Measurements from ENCODE around the gene HES6.
A peak's percentile ranks its signal among the peaks of the same experiment; 100 is the strongest.
"Not testable (repeated sequence)": the region's sequence is repeated elsewhere in the genome, so short reads cannot be mapped to it uniquely, and the experiment has no call there.

HES6 gene

GRCh38 chr2:238272156-238272555 lies 32.3 kb upstream of the HES6 start:
- DNase-seq (ENCODE audit: low read depth): no peak

GRCh38 chr2:238271686-238272085 lies 31.8 kb upstream of the HES6 start:
- not testable (repeated sequence) for DNase-seq (ENCODE audit: low read depth)

GRCh38 chr2:238271061-238271554 lies 31.3 kb upstream of the HES6 start:
- DNase-seq (ENCODE audit: low read depth): no peak

- DNase-seq (ENCODE audit: low read depth): no peak
These were observed 30.8 kb upstream of the HES6 start for GRCh38 chr2:238270606-238271005.

- no peak for DNase-seq (ENCODE audit: low read depth)
These were observed 29.9 kb upstream of the HES6 start for GRCh38 chr2:238269741-238270140.

GRCh38 chr2:238267884-238268680 lies 28.2 kb upstream of the HES6 start:
- DNase-seq (ENCODE audit: low read depth): no peak

- no peak for DNase-seq (ENCODE audit: low read depth)
These were observed 27.5 kb upstream of the HES6 start for GRCh38 chr2:238267341-238267710.

- DNase-seq (ENCODE audit: low read depth): no peak
These were observed 25.8 kb upstream of the HES6 start for GRCh38 chr2:238265605-238266004.

- no peak for DNase-seq (ENCODE audit: low read depth)
These were observed 24.2 kb upstream of the HES6 start for GRCh38 chr2:238264072-238264460.

GRCh38 chr2:238263204-238264071 lies 23.6 kb upstream of the HES6 start:
- peak; percentile 54 for DNase-seq (ENCODE audit: low read depth)

GRCh38 chr2:238262496-238263122 lies 22.8 kb upstream of the HES6 start:
- no peak for DNase-seq (ENCODE audit: low read depth)

- no peak for DNase-seq (ENCODE audit: low read depth)
These were observed 22.0 kb upstream of the HES6 start for GRCh38 chr2:238261718-238262375.

- DNase-seq (ENCODE audit: low read depth): no peak
These were observed 21.0 kb upstream of the HES6 start for GRCh38 chr2:238260883-238261282.

- DNase-seq (ENCODE audit: low read depth): no peak
These were observed 19.5 kb upstream of the HES6 start for GRCh38 chr2:238259061-238260020.

GRCh38 chr2:238257786-238258700 lies 18.2 kb upstream of the HES6 start:
- no peak for DNase-seq (ENCODE audit: low read depth)

- peak; percentile 53 for DNase-seq (ENCODE audit: low read depth)
These were observed 16.8 kb upstream of the HES6 start for GRCh38 chr2:238256594-238257104.

- no peak for DNase-seq (ENCODE audit: low read depth)
These were observed 16.3 kb upstream of the HES6 start for GRCh38 chr2:238256111-238256510.

- DNase-seq (ENCODE audit: low read depth): no peak
These were observed 15.8 kb upstream of the HES6 start for GRCh38 chr2:238255636-238256035.

- DNase-seq (ENCODE audit: low read depth): no peak
These were observed 15.3 kb upstream of the HES6 start for GRCh38 chr2:238255151-238255551.
